ENCODE data around the gene APOLD1. TPM values are rescaled to one million over a fixed set of nuclear protein-coding genes. Genes with fewer than 3 reads are reported as not detected.
"Not testable (repeated sequence)": the region's sequence is repeated elsewhere in the genome, so short reads cannot be mapped to it uniquely, and the experiment has no call there.

Gene APOLD1
- total RNA-seq, 1 donor from 2014 or later: 18.8 TPM

DNA sequence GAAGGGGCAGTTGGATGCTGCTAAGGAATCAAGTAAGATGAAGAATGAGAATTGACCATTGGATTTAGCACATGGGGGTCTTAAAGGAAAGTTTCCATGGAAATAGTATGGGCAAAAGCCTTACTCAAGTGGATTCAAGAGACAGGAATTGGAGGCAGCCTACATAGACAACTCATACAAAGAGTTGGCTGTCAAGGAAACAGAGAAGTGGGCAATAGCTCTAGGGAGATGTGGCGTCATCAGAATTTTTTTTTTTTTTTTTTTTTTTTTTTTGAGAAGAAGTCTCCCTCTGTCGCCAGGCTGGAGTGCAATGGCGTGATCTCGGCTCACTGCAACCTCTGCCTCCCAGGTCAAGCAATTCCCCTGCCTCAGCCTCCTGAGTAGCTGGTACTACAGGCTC lies 16.2 kb downstream of the APOLD1 start:
- DNase-seq; ATAC-seq (ENCODE audit: poor library complexity); intact Hi-C loops (cut with DNase I): not testable (repeated sequence)

DNA sequence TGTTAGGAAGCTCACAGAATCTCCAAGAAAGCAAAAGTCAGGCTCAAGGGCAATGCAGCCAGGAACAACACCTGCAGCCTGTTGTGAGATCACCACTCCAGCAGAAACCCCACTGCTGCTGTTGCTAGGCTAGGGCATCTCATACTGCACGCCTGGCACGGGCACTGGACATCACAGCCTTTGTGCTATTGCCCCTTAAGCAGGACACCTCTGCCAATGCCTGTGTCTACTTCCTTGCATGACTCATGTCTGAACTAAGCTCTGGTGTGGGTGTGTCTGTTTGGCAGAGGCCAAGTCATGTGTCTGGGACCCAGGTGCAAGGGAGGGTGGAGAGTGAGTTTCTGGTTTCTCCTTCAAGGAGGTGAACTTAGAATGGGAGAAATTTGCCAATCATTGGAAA lies 17.7 kb downstream of the APOLD1 start:
- DNase-seq: peak; percentile 45
- intact Hi-C loops (cut with DNase I): no loop called here

GRCh38 chr12:12804011-12804410 lies 18.6 kb downstream of the APOLD1 start:
- ATAC-seq (ENCODE audit: poor library complexity) (no peak), DNase-seq (no peak)
- intact Hi-C loops (cut with DNase I): no loop called here

More for the DNA sequence above, 17.7 kb downstream of the APOLD1 start:
- peak; percentile 69 for ATAC-seq (ENCODE audit: poor library complexity)

DNA sequence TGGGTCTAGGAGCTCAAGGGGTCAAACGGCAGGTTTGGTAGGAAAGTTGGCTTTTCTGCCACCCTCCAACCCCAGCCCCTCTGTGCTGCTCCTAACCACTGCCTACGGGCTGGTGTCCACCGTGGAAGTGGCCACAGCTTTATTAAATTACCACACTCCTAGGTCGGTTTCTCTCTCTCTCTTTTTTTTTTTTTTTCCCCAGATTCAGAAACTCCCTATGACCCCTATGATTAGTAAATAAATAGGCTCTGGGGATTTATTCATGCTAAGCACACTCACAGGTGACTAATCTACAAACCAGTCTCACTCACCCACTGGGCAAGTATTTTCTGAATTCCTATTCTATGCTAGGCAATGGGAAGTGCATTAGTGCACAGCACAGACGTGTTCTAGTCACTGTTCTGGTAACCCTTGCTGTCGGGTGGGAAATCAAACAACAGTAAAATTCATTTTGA lies 19.0 kb downstream of the APOLD1 start:
- no peak for ATAC-seq (ENCODE audit: poor library complexity)
- intact Hi-C loops (cut with DNase I): no loop called here

GRCh38 chr12:12806784-12807516 lies 21.5 kb downstream of the APOLD1 start:
- intact Hi-C loops (cut with DNase I): no loop called here
- DNase-seq: no peak
- no peak for ATAC-seq (ENCODE audit: poor library complexity)

More for the DNA sequence above, 19.0 kb downstream of the APOLD1 start:
- no peak for DNase-seq

- intact Hi-C loops (cut with DNase I); DNase-seq; ATAC-seq (ENCODE audit: poor library complexity): not testable (repeated sequence)
Measured at GRCh38 chr12:12807517-12807903, 22.1 kb downstream of the APOLD1 start.

DNA sequence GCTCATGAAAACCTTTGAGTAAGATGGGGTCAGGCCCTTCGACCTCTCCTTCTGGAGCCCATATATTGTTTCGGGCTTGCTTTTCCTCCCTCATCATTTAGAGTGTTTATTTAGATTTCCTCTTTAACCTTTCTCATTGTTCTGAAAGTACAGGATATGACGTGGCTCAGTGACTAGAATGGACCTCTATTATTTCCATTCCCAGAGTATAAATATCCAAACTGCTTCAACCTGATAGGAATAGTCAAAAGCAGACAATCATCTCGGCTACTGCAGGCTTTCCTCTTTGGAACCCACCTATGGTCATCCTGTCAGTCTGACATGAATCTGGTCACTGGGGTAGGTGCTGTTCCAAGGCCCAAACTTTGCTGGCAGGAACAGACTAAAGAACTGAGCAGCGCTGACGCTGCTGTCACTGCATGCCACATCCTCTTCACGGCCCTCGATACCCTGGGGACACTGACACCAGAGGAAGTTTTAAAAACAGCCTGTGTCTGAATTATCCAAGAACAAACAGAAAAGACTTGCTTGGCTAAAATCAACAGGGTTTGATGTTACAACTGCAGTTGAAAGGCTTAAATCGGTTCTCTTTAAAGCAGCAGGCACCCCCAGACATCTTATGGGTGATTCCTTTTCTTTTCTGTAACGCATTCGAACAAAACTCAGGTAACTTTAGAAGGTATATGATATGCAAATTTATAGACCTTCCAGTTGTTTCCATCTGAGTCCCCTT lies 22.7 kb downstream of the APOLD1 start:
- peak; percentile 52 for ATAC-seq (ENCODE audit: poor library complexity)
- intact Hi-C loops (cut with DNase I): no loop called here
- peak; percentile 67 for DNase-seq

DNA sequence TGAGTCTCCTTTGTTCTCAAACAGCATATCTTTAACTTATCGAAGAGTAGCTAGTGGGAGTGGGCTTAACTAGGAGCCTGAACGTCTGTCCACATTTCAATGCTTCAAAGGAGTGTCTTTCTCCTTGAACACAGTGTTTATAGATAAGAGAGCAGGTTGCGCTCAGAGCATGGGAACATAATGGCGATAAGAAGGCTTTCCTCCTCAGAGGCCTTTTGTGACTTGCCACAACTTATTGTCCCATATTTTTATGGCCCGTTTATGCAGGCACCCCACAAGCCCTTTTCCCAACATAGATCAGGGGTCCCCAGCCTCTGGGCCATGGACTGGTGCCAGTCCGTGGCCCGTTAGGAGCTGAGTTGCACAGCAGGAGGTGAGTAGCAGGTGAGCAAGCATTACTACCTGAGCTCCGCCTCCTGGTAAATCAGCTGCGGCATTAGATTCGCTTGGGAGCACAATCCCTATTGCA lies 25.1 kb downstream of the APOLD1 start:
- DNase-seq: no peak
- intact Hi-C loops (cut with DNase I): no loop called here
- ATAC-seq (ENCODE audit: poor library complexity): no peak

DNA sequence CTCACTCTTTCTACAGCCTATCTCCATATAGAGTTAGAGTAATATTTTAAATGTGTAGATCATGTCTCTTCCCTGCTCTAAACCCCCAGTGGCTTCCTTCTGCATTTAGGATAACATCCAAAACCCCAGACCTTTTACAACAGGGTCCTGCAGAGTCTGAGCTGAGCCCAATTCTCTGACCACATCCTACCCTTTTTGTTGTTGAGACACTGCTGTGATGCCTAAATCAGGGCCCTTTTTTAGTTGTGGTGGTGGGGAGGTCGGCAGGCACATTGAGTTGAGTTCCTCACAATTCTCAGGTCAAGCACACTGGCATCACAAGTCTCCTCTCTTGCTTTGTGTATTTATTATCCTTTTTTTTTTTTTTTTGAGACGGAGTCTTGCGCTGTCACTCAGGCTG lies 25.9 kb downstream of the APOLD1 start:
- ATAC-seq (ENCODE audit: poor library complexity) (no peak), DNase-seq (no peak)
- intact Hi-C loops (cut with DNase I): no loop called here

- no peak for DNase-seq
- no peak for ATAC-seq (ENCODE audit: poor library complexity)
- intact Hi-C loops (cut with DNase I): no loop called here
Measured at GRCh38 chr12:12812174-12812573, 26.7 kb downstream of the APOLD1 start.

DNA sequence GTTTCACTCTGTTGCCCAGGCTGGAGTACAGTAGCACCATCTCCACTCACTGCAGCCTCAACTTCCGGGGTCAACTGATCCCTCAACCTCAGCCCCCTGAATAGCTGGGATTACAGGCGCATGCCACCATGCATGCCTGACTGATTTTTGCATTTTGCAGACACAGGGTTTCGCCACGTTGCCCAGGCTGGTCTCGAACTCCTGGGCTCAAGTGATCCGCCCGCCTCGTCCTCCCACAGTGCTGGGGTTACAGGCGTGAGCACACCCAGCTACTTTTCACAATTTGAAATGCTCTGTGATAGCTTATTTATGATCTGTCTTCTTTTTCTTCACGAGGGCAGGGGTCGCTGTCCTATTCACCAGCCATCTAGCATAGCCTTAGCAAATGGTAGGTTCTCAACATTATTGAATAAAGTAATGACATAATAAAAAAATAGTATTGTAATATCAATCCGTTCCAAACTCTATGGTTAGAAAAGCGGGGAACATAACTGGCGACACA lies 27.2 kb downstream of the APOLD1 start:
- intact Hi-C loops (cut with DNase I): no loop called here
- no peak for ATAC-seq (ENCODE audit: poor library complexity)
- no peak for DNase-seq

DNA sequence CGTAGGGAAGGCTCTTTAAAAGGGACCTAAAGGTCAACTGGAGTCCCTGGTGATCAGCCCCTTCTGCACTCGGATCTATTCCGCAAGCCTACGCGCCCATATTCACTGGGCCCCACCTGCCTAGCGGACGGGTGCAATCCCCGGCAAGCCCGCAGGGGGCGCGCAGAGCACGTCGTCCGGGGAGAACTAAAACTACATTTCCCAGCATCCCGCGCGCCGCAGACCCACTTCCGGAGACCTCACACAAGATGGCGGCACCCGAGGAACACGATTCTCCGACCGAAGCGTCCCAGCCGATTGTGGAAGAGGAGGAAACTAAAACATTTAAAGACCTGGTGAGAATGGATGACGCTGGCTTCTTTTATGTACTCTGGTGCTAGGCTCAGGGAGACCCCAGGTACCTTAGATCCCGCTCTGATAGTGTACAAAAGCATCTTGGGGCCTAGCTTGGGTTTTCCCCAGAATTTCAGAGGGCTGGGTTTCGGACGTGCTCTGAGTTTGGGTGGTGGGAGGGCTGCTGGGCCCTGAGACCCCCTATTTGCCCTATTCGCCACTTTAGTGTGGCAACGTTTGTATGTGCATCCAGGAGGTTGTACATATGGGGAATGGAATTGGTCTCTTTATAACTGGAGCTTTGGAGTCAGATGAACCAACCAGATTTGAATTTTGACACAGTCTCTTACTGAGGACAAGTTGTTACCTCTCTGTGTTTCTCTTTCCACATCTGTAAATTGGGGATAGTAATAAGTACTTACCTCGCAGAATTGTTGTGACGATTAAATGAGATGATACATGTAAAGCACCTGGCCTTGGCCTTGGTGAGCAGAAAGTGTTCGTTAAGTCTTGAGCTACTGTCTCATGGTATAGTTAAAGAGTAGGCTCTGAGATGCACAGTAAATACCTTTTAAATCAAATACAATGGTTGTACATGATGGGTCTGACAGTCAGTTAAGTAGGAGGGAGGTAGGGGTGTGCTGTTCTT lies 28.0 kb downstream of the APOLD1 start, which contains the start of gene DDX47:
TSS of gene DDX47 (plus strand) at position 227 of the 982 bp plus-strand sequence. CDS start at position 249, 22 bp downstream.
- ATAC-seq (ENCODE audit: poor library complexity): peak; percentile 99
- intact Hi-C loops (cut with DNase I): no loop called here
- peak; percentile 98 for DNase-seq

- ATAC-seq (ENCODE audit: poor library complexity) (no peak), DNase-seq (no peak)
- intact Hi-C loops (cut with DNase I): no loop called here
Measured at GRCh38 chr12:12817616-12818015, 32.2 kb downstream of the APOLD1 start.

GRCh38 chr12:12818701-12819100 lies 33.2 kb downstream of the APOLD1 start:
- DNase-seq: no peak
- ATAC-seq (ENCODE audit: poor library complexity): no peak
- intact Hi-C loops (cut with DNase I): no loop called here

DNA sequence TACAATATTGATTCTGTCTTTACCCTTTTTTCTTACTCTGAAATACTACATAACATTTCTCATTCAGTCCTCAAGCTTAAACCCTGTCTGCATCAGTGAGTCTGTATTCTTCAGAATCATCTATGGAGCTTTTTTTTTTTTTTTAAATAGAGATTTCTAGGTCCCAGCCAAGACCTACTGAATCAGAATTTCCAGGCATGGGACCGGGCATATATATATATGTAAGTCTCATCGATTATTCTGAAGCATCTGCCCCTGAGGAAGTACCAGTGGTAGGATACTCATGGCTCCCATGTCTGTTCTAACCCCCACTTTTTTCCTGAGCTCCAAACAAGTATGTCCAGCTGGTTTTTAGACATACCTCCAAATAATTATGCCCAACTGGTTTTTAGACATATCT lies 33.8 kb downstream of the APOLD1 start:
- ATAC-seq (ENCODE audit: poor library complexity) (no peak), DNase-seq (no peak)
- intact Hi-C loops (cut with DNase I): no loop called here

GRCh38 chr12:12819752-12820311 lies 34.4 kb downstream of the APOLD1 start:
- DNase-seq (no peak), ATAC-seq (ENCODE audit: poor library complexity) (peak; percentile 53)
- intact Hi-C loops (cut with DNase I): no loop called here

- intact Hi-C loops (cut with DNase I); DNase-seq; ATAC-seq (ENCODE audit: poor library complexity): not testable (repeated sequence)
Measured at GRCh38 chr12:12820376-12820775, 34.9 kb downstream of the APOLD1 start.

DNA sequence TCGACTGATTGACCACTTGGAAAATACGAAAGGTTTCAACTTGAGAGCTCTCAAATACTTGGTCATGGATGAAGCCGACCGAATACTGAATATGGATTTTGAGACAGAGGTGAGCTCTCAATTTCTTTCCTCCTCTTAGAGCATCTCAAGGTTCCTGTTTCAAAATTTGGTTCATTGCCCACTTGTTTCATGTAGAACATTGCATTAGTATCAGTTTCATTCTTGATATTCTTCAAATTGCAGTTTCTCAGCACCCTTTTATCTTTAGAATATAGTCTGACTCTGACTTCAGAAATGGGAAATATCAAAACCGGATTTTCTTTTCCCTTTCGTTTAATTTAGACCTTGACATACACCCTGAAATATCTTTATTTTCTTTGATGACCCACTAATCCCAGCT lies 36.5 kb downstream of the APOLD1 start:
- ATAC-seq (ENCODE audit: poor library complexity) (no peak), DNase-seq (no peak)
- intact Hi-C loops (cut with DNase I): no loop called here

Measured in Right ventricle myocardium superior (tissue), 1 donor.